Stimulated activated CD4-positive, alpha-beta T cell treated with anti-CD3 and anti-CD28 coated beads, Interleukin-2, amount 100 ng/mL, for 4 hours (primary cell): Measurements from ENCODE around the gene SYMPK.
"Not testable (repeated sequence)": the region's sequence is repeated elsewhere in the genome, so short reads cannot be mapped to it uniquely, and the experiment has no call there.

Experiments used
- DNase-seq: peaks from one replicate; pipeline ENCODE4 v3.0.0-alpha.2; 2020; ENCODE audit warnings: low read depth

Gene SYMPK

GRCh38 chr19:45804140-45804958 is 58.6 kb downstream of the SYMPK start:
- DNase-seq = no peak

DNA sequence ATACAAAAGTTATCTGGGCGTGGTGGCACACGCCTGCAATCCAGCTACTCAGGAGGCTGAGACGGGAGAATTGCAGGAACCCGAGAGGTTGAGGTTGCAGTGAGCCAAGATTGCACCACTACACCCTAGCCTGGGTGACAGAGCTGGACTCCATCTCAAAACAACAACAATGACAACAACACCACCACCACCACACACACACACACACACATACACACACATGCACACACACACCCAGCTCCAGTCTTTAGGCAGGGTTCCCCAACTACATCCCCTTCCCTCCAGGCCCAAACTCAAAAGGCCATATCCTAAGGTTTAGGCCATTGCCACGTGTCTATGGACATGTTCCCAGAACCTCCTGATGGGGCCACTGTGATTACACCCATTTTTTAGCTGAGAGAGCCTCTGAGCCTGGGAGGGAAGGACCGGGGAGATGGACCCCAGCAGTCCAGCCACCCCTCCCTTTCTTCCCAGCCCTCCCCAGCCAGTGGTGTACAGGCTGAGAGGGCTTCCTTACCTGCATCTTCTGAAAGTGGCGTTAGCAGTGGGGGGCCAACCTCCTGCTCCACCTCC is 61.3 kb downstream of the SYMPK start:
- no peak for DNase-seq

DNA sequence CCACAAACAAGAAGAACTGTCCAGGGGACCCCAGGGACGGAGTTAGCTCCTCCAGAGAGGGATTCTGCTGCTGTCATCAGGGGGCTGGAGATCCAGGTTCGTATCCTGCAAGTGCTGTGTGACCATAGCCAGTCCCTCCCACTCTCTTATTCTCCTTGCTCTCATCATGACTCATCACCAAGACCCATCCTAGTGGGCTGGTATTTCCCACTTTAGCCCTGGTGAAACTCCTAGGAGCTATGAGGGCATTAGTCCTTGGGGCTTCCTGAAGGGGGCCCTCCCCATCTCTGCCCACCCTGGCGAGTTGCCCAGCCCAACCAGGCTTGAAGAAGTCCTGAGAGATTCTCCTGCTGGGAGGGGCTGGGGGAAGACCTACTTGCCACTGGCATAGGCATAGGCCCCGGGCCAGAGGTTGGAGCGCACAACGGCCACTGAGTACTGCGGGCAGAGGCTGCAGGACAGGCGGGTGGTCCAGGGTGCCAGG is 62.8 kb downstream of the SYMPK start:
- DNase-seq = no peak

- DNase-seq = not testable (repeated sequence)
Observed at GRCh38 chr19:45799541-45799940, 63.4 kb downstream of the SYMPK start.

DNA sequence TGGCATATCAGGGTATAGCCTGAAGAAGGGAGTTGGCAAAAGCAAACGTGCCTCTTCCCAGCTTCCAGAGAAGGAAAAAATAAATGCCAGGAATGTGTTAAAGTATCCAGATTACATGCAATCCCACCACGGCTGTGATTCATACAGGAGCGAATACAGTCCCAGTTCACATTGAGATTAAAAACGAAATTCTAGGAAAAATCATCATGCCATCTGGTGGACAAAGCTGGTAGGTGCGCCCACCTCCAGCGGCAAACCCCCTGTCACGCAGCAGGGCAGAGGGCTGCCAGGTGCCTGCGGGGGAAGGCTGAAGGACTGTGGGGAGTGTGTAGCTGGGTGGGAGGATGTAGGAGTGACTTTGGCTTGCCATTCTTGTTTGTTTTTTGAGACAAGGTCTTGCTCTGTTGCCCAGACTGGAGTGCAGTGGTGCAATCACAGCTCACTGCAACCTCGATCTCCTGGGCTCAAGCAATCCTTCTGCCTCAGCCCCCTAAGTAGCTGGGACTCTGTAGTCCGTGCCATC is 63.9 kb downstream of the SYMPK start:
- DNase-seq = peak; percentile 26

DNA sequence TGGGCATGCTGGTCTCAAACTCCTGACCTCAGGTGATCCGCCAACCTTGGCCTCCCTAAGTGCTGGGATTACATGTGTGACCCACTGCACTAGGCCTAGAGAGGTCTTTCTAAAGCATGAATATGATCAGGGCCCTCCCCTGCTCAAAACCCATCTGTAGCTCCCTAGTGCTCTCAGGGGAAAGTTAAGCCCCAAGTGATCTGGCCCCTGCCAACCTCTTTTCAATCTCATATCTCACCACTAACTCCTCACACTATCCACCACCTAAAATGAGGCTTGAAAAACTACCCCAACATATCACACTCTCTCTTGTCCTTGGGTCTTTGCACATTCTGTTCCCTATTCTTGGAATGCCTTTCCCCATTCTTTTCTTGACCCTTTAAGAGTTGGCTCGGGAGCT is 68.3 kb downstream of the SYMPK start:
- DNase-seq = no peak

DNA sequence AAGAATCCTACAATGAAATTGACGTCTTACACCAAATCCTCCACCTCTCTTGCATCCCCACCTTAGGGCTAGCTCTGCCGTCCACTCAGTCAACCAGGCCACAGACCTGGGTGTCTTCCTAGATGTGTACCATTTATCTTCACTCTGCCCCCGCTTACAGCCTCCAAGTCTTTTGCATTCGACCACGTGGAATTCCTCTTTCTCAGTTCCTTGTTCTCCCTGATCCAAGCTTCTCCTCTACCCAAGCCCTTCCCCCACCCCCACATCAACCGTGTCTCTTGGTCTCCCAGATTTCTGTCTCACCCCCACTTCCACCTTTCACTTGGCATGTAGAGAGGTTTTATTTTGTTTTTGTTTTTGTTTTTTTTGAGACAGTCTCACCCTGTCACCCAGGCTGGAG is 69.1 kb downstream of the SYMPK start:
- DNase-seq = no peak

DNA sequence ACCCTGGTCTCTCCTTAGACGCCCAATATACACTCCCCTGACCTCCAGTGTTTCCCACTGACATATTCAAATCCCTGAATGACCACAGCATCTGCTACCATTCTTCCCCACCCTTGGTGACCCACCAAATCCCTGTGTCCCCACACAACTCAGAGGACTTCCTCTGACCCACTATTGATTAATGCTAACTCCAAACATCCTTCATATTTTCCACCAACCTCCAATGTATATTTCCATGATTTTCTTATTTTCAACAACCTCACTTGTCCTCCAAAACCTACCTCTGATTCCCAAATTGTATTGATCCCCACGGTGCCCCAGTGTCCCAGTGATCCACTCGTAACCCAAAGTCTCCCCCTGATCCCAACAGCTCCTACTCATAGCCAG is 69.8 kb downstream of the SYMPK start:
- no peak for DNase-seq

- peak; percentile 99 for DNase-seq
Observed at GRCh38 chr19:45792470-45793177, 70.3 kb downstream of the SYMPK start, which contains the start of gene DMWD. Gene DMWD (minus strand): TSS chr19:45792845. CDS start chr19:45792756, 89 bp downstream.

DNA sequence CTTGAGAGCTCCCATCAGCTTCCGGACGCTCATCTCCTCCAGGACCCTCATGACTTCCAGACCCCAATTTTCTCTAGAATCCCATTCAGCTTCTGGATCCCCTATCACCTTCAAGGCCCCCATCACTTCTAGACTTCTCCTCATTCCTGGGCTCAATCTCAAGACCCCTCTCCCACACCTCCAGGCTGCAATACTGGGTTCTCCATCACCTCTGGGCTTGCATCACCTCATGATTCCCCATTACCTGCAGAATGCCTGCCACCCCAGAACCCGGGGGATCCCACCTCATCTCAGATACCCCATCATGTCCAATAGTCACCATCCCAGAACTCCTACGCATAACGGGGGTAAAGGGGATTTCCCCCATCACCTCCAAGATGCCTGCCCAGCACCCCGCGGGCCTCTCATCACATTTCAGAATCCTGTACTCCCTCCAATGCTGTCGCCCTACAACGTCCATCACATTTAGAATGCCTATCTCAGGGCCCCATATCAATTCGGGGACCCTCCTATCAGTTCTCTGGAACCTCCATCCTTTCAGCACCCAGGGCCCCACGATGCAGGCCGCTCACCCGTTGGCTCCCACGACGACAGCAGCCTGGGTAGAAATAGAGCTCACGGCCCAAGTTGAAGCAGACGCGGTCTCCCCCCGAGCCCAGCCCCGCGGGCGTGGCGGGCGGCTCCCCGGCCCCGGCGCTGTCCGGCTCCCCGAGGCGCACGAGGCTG is 71.0 kb downstream of the SYMPK start:
- DNase-seq = no peak

- DNase-seq = no peak
Observed at GRCh38 chr19:45790942-45791341, 72.0 kb downstream of the SYMPK start.

DNA sequence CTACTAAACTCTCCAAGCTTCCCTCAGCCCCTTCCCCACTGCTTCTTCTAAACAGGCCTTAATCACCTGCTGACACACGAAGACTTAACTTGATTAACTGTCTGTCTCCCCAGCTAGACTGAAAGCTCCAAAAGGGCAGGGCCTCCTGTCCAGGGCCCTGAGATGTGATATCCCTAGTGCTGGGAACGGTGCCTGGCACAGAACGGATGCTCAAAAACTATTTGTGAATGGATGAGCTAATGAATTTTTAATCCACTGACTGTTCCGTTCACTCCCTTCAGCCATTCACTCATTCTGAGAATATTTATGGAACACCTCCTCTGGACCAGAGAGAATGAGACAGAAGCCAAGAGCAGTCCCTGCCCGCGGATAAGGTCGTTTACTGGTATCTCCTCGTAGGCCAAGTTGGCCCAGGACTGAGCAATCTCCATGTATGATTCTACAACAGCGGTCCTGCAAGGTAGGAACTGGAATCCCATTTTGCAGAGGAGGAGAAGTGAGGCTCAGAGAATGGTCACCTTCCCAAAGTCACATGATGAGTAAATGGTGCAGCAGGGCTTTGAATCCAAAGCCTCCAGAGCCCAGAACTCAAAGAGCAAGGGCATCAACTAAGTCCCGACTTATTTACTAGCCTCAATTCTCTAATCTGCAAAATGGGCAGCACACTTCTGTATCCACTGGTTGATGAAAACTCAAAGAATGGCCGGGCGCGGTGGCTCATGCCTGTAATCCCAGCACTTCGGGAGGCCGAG is 73.7 kb downstream of the SYMPK start:
- DNase-seq = no peak

- no peak for DNase-seq
Observed at GRCh38 chr19:45786533-45786894, 76.4 kb downstream of the SYMPK start.

- no peak for DNase-seq
Observed at GRCh38 chr19:45785781-45786532, 77.0 kb downstream of the SYMPK start.

DNA sequence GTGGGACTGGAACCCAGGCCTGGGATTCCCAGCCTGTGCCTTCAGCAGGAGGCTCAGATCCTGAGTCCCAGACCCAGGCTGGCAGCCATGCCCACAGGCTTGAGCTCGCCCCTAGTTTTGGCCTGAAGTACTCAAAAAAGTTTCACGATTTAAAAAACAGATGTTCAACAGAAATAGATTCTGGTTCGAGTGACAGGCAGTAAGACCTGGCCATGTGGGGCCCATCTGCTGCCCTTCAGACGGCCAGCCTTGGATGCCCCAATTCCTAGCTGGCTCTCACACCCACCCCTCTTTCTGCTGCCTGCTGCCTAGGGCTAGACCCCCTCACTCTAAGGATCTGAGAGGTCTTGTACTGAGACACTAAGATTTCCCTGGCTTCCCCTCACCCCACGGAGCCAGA is 77.8 kb downstream of the SYMPK start:
- DNase-seq = no peak

- DNase-seq = no peak
Observed at GRCh38 chr19:45784096-45784495, 78.9 kb downstream of the SYMPK start.

DNA sequence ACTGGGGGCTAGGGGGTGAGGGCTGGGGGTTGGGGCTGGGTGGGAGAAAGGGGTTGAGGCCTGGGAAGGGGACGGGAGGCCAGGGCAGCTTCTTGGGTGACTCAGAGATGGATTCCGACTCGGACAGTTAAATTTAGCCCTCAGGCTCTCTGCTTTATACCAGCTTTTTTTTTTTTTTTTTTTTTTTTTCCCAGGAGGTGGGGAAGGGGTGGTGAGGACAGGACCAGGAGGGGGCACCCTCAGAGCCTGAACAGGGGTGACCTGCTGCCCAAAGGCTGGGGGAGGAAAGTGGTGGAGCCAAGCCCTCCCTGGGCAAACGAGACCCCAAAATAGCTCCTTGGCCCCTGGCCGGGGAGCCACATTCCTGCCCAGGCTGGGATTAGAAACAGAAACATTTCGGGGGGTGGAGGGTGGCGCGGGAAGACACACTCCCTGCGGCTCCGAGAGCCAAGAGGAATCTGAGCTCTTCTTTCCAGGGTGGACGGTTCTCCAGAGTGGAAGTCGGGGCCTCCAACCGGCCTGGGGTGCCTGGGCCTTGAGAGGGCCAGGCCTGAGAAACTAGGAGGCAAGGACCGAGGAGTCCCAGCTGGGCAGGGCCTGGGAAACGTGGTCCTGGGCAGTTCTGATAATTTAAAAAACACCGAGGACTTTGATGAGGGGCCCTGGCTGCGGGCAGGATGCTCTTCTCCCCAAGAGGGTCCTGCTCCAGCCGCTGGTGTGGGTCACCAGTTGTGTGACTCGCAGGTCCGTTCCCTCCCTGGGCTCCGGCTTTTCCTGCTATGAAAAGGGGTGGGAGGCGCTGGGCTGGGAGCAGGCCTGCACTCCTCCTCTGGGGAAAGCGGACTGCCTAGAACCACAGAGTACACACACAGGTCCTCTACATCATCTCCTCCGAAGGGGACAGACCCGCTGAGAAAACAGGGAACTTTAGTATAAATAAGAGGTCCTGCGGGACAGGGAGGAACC is 79.8 kb downstream of the SYMPK start:
- no peak for DNase-seq

DNA sequence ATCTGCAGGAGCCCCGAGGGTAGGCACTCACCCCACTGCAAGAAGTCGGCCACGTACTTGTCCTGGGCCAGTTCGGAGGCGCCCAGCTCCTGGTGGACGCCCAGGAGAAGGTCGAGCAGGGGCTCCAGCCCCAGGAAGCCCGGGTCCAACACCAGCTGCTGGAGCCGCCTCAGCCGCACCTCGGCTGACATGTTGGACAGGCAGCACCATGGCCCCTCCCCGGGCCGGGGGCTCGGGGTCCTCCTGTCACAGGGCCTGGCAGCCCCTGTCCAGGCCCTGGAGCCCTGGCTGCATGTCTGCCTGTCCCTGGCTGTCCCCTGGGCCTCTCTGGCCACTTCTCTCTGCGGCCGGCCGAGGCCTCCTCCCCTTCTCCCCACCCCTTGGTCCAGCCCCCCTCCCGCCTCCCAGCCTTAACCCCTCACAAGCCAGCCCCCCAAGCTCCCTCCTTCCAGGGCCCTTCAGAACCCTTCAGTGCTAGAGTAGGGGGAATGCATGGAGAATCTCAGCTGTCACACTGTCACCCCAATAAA is 80.7 kb downstream of the SYMPK start, which contains the start of gene DMPK:
DMPK (minus strand) TSS at position 329 of the 530 bp plus-strand sequence; CDS start at position 191, 138 bp downstream.
- DNase-seq = no peak
